G401 (cell line): ENCODE measurements around the gene CLECL1. TPM values are rescaled to one million over a fixed set of nuclear protein-coding genes. Genes with fewer than 3 reads are reported as not detected.
"Not testable (repeated sequence)": the region's sequence is repeated elsewhere in the genome, so short reads cannot be mapped to it uniquely, and the experiment has no call there.

Experiments
- DNase-seq: peaks from one replicate; pipeline ENCODE4 v3.0.0-alpha.2; 2015; ENCODE audit warnings: low spot score
- in situ Hi-C: cut with HindIII; loops from 2 replicates; pipeline ENCODE4 v1.10.0; 2016; ENCODE audit warnings: low sequenced_read_pairs, mixed read lengths
- total RNA-seq: library from RNA; depleted of rRNA; stranded (reverse); fragments of >200 nt; shearing (Covaris generic); gene quantifications from 2 replicates; pipeline ENCODE4 v1.2.3, GENCODE V29; 2014

Gene CLECL1
- total RNA-seq, 1 experiment from 2014 or later: not detected

DNA sequence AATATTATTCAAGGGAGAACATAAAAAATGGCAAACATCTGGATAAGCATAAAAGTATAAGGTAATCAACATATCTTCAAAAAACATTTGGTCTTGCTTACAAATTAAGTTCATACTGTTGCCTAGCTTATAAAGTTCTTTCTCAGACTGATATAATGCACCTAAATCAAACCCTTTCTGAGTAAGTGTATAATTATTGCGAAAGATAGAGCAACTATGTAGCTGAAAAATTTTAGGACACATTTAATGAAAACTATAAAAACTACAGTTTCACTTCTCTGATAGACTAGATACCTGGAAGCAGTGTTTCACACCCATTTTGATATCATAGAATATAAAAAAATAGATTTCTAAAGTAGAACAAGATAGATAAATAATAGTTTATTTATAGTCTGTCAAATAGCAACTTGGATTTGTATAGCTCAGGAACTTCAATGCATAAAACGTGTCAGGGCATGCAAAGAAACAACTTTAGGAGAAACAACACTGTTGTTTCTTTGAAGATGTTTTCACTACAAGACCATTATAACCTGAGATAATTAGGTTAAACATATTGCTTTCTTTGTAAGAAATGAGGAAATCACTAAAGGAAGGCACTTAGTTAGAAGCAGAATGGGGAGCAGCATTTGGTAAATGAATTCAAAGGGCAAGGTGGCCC lies 7.6 kb downstream of the CLECL1 start:
- no peak for DNase-seq
- in situ Hi-C loops: no loop called here

DNA sequence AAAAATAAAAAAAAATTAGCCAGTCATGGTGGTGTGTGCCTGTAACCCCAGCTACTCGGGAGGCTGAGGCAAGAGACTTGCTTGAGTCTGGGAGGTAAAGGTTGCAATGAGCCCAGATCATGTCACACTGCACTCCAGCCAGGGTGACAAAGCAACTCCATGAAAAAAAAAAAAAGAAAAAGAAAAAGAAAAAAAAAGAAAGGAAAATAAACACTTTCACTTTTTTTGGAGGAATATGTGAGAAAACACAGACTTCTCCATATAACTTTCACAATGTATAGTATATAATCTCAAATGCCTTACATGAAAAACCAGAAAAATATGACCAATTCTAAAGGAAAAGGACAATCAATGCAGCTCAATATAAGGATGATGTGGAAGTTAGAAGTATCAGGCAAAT lies 8.9 kb downstream of the CLECL1 start:
- DNase-seq: no peak

DNA sequence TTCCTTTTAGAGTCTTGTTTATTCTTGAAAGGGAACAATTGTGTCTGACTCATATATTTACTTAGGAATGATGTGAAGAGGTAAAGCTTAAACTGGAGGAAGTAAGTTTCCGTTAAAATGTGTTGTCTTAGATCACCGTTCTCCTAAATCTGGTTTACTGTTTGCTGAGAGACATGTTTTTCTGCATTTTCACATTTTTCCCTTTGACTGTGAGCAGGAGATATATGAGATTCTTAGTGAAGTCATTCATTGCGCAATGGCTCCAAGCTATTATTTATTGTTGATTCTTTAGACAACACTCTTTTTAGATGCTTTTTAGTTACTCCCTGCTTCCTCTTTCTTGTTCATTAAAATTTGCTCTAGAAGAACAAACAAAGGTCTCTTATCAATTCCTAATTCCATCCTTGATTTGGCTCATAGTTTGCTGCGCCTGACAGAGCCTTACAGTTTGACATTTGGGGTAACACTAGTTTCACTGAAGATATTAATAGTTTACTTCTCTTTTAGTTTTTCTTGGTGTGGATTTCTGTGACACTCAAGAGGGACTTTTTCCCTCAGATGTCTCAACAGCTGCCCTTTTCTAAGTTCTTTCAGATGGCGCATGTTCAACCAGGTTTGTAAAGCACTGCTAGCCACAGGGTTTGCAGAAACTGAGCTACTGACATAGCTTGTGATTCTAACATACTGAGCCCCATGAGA lies 11.4 kb downstream of the CLECL1 start:
- no peak for DNase-seq
- in situ Hi-C loops: no loop called here

More for the DNA sequence above, 8.9 kb downstream of the CLECL1 start:
- in situ Hi-C loops: no loop called here

DNA sequence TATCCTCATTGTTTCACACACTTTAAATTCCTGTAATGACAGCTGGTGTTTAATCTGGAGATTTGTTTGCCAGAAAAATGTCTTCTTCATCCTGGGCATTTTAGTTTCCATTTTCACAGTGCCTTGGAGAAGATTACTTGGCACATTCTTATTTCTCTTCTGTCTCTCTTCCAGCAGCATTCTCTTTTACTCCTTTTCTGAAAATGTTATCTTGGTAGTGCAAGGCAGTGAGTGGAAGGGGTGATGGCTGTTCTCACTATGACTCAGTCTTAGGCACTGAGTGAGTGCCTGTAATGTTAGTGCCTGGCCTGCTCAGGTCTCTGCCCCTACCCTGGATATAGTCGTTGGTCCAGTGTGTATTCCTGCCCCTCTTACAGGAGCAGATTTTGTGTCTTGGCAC lies 13.1 kb downstream of the CLECL1 start:
- in situ Hi-C loops: no loop called here

DNA sequence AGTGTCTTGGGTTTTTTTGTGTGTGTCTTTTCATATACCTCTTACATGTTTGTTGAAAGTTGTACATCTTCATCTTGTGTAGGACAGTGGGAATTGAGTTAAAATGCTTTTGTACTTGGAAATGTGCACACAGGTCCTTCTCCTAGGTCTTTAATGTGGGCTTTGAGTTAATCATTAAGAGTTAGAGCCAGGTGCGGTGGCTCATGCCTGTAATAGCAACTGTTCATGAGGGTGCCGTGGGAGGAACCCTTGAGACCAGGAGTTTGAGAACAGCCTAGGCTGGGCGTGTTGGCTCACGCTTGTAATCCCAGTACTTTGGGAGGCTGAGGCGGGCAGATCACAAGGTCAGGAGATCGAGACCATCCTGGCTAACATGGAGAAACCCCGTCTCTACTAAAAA lies 13.9 kb downstream of the CLECL1 start:
- DNase-seq: no peak
- in situ Hi-C loops: no loop called here

More for the DNA sequence above, 13.1 kb downstream of the CLECL1 start:
- DNase-seq: no peak

DNA sequence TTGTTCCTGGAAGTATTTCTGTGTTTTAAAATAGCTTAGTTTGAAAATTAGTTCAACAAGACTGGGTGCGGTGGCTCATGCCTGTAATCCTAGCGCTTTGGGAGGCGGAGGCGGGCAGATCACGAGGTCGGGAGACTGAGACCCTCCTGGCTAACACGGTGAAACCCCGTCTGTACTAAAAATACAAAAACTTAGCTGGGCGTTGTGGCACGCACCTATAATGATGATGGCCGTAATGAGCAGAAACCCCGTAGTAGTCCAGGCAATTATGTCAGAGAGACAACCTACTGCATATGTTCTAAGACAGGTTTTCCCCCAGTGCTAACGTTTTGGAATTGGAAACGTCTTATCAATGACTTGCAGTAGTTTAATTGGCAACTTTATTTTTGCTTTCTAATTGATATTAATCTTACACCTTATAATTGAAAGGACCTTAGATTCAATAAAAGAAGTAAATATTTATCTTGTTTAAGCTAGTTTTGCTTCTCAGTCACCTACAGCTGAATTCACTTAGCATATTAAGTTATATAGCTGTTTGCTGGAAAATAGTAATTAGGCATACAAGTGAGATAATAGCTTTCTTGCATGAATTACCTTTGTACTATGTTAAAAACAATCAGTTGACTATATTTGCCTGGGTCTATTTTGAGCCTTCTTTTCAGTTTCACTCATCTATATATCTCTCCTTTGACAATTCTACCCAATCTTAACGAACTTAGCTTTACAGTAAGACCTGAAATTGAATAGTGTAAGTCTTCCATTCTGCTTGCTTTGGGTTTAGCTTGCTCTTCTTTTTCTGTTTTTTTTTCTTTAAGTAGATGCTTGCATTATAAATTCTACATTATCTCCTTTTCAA lies 15.6 kb downstream of the CLECL1 start:
- in situ Hi-C loops: no loop called here
- no peak for DNase-seq

DNA sequence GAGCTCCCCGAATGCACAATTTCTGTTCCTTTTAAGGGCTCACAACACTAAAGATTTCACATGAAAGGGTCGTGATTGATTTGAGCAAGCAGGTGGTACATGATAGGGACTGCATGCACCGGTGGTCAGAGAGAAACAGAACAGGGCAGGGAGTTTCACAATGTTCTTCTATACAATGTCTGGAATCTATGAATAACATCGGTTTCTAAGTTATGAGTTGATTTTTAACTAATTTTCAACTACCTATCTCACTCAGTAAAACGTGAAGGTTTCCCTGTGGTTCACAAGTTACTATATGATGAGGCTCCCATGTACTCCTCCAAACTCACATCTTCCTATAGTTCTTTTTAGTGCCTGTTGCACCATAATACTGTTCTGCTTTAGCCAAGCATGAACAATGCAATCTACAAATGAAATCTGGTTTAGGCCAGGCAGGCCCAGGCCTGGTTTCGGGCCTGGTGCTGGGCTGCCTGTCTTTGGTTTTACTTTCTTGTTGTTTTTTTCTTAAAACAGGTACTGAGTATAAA lies 19.8 kb downstream of the CLECL1 start:
- in situ Hi-C loops, DNase-seq: not testable (repeated sequence)

DNA sequence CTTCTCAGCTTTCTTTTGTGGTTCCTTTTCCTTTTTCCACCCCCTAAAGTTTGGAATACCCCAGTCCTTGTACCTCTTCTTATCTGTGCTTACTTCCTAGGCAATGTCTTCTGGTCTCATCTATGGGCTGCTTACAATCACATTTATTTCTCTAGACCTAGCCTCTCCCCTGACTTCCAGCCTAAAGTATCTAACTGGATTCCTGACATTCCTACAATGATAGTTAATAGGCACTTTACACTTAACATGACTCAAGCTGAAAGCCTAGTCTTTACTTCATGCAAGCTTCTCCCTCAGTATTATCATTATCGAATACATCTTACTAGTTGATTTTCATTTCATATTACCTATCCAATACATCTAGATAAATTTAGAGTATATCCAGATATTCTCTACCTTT lies 21.2 kb downstream of the CLECL1 start:
- in situ Hi-C loops: no loop called here
- no peak for DNase-seq

DNA sequence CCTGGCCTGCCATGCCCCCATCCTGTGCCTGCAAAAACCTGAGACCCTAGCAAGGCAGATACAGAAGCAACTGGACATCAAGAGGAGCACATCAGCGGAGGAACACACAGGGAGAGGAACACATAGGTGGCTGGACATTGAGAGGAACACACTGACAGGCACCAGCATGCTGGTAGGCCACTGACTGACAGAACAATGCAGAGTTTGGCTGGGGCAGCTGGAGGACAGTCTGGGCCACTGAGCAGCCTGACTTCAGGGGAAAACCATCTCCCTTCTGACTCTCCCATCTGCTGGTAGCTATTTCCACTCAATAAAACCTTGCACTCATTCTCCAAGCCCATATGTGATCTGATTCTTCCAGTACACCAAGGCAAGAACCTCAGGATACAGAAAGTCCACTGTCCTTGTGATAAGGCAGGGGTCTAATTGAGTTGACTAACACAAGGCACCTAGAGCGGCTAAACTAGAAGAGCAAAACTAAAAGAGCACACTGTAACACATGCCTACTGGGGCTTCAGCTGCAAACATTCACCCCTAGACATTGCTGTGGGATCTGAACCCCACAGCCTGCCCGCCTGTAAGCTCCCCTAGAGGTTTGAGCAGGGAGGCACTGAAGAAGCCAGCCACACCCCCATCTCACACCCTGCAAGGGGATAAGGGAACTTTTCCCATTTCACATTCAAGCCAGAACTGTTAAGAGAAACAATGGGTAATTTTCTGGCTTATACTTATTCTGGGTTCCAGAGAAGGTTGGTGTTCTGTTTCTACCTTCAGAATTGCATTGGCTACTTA lies 22.1 kb downstream of the CLECL1 start:
- in situ Hi-C loops: no loop called here
- DNase-seq: no peak

DNA sequence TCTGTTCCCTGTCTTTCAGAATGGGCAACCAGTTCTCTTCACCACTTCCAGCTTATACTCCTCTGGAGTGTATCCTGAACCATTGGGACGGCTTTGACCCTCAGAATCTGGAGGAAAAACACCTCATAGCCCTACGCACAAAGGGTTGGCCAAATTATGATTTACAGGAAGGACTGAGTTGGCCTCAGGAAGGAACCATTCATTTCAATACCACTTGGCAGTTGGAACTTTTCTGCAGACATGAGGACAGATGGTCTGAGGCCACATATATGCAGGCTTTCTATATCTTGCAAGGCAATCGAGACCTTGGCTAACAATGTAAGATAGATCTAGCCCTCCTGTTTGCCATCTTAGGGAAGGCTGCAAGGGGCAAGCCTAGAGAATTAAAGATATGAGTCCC lies 24.0 kb downstream of the CLECL1 start:
- no peak for DNase-seq
- in situ Hi-C loops: loop anchor here (10.0 kb wide), 1 partner anchor 74 kb away; no protein-coding TSS in a partner anchor

DNA sequence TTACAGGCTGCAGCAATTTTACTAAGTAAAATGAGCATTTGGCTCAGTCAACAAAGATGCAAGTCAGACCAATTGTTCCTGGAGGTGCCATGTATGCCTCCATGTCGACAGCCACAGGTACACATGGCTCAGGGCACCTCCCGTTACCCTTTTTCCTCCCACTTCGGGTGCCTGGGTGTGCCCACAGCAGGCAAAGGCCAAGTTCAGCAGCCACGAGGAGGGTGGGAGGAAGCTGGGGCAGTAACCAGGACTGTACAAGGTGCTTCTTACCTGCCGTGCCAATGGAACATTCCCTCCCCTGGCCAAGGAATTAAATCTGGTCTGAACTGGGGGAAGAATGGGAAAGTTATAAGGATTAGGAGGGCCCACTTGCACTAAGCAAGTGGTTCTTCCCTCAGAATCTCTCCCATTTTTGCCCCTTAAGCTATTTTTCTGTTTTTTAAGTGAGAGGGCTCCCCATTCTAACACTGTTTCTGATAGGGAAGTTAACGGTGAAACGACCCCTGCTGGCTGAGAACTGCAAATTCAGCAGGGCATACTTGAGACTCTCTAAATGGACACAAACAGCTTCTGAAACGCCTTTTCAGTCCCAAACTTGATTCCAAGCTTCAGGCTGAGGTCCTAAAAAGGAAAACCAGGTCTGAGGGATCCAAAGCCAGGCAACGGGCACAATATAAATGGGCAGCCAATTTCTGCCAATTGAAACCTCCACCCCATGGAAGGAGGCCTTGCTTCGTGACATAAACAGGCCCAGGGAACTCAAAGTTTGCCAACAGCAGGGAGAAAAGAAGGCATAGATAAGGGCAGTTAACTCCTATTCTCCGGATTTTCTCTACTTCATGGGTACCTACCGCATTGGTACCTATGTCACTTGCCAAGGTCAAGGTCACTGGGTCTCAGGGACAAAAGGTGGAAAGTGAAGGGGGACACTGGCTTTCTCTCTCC lies 24.8 kb downstream of the CLECL1 start:
- in situ Hi-C loops: loop anchor here (10.0 kb wide), 1 partner anchor 73 kb away; no protein-coding TSS in a partner anchor
- peak; percentile 20 for DNase-seq

DNA sequence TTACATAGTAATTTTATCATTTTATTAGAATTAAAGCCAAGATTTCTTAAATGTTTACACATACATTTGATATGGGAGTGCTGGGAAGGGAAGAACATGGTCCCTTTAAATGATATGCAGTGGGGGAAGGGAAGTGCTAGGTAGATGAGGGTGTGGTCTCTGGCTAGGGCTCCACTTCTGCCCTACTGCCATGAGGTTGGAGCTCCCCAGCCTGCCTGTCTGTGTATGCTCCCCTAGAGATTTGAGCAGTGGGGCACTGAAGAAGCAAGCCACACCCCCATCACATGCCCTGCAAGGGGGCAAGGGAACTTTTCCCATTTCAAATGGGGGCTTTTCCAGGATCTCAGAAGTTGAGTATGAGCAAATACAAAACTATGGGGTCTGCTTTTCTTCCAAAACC lies 25.5 kb downstream of the CLECL1 start:
- DNase-seq: no peak
- in situ Hi-C loops: loop anchor here (10.0 kb wide), 1 partner anchor 73 kb away; no protein-coding TSS in a partner anchor

DNA sequence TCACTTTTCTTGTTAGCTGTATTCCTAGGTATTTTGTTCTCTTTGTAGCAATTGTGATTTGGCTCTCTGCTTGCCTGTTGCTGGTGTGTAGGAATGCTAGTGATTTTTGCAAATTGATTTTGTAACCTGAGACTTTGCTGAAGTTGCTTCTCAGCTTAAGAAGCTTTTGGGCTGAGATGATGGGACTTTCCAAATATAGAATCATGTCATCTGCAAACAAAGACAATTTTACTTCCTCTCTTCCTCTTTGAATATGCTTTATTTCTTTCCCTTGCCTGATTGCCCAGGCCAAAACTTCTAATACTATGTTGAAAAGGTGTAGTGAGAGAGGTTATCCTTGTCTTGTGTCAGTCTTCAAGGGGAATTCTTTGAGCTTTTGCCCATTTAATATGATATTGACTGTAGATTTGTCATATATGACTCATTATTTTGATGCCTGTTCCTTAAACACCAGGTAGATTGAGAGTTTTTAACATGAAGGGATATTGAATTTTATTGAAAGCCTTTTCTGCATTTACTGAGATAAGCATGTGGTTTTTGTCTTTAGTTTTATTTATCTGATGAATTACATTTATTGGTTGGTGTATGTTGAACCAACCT lies 26.7 kb downstream of the CLECL1 start:
- in situ Hi-C loops: loop anchor here (10.0 kb wide), 1 partner anchor 71 kb away; no protein-coding TSS in a partner anchor
- no peak for DNase-seq

DNA sequence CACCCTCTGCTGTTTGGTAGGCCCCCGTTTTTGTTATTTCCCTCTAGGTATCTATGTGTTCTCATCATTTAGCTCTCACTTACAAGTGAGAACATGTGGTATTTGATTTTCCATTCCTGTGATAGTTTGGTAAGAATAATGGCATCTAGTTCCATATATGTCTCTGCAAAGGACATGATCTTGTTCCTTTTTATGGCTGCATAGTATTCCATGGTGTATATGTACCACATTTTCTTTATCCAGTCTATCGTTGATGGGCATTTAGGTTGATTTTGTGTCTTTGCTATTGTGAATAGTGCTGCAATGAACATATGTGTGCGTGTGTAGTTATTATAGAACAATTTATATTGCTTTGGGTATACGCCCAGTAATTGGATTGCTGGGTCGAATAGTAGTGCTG lies 28.3 kb downstream of the CLECL1 start:
- in situ Hi-C loops: loop anchor here (10.0 kb wide), 1 partner anchor 70 kb away; no protein-coding TSS in a partner anchor
- DNase-seq: not testable (repeated sequence)

DNA sequence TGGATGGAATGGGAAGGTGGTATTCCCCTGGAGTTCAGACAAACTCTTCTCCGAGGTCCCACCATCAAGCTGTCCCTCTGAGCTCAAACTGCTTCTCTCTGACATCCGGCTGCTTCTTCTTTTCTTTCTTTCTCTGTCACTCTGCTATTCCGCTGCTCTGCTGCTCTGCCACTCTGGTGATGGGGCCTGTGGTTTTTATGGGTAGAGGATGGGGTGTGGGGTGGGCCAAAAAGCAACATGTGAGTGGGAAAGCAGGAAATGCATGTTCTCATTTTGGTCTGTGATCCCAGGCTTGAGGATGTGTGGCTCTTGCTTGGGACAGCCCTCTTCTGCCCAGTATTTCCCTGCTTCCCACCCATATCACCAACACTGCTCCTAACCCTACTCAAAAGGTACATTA lies 30.6 kb downstream of the CLECL1 start:
- DNase-seq: no peak
- in situ Hi-C loops: loop anchor here (10.0 kb wide), 1 partner anchor 67 kb away; no protein-coding TSS in a partner anchor

DNA sequence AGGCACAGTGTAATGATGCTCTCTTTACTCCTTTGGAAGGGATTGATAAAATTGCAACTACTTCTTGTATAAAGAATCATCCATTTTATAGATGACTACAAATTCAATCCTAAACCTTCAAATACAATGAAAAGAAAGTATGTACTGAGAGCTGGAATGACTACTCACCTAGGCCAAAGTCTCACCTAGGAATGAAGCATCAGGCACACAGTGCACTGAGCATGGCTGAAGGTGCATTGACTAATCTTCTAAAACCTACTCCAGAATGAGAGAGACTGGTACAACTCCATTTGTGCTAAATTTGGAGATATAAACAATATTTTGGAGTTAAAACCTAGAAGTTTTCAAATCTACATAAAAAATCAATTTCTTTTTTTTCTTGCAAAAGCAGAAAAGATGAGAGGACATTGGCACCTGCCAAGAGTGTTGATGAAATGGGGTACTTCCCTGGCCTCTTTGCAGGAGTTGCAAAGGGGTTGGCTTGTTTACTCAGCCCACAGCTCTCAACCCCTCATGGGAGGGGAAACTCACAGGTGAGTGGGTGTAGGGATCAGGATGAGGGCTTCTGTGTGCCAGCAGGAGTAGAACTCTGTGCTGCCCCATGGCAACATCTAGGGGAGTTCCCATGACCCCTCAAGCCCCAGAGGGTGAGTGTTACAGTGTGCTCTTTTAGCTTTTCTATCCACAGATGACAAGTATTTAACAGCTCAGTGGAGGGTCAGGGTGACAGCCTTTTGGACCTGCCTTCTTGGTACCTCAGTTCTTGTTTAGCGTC lies 31.3 kb downstream of the CLECL1 start:
- in situ Hi-C loops: loop anchor here (10.0 kb wide), 1 partner anchor 67 kb away; no protein-coding TSS in a partner anchor
- no peak for DNase-seq
